VCaP (cell line): Measurements from ENCODE around the gene ZNF629.
A peak's percentile ranks its signal among the peaks of the same experiment; 100 is the strongest.

Experiments
- H3K27ac ChIP-seq: fragments of 450-650 bp; 2 replicates; pipeline ENCODE4 v1.5.1; 2017
- CTCF ChIP-seq: fragments of 450-650 bp; conservative IDR thresholded peaks from 2 replicates; pipeline ENCODE4 v1.5.1; 2017; ENCODE audit warnings: mild to moderate bottlenecking, moderate library complexity

Gene ZNF629

GRCh38 chr16:30797670-30798309 is 10.8 kb upstream of the ZNF629 start:
- TF ChIP-seq CTCF, result no peak
- H3K27ac ChIP-seq, result no peak overlapping the region

- H3K27ac ChIP-seq, result no peak overlapping the region
- no peak for TF ChIP-seq CTCF
Observed at GRCh38 chr16:30794634-30795033, 7.6 kb upstream of the ZNF629 start.

- no peak overlapping the region for H3K27ac ChIP-seq
- no peak for TF ChIP-seq CTCF
Observed at GRCh38 chr16:30793508-30794069, 6.6 kb upstream of the ZNF629 start.

GRCh38 chr16:30787613-30788378 is 791 bp upstream of the ZNF629 start:
- no peak for TF ChIP-seq CTCF
- H3K27ac ChIP-seq, result peak overlapping the region; percentile 77

GRCh38 chr16:30786115-30786935 is 680 bp downstream of the ZNF629 start:
- peak overlapping the region; percentile 77 for H3K27ac ChIP-seq
- no peak for TF ChIP-seq CTCF

GRCh38 chr16:30785126-30786106 is 1.6 kb downstream of the ZNF629 start:
- no peak for TF ChIP-seq CTCF
- no peak overlapping the region for H3K27ac ChIP-seq
